Ishikawa (cell line): ENCODE data around the gene RASL11B.

ENCODE experiments used
- CEBPB ChIP-seq: IDR thresholded peaks from 2 replicates; pipeline ENCODE4 v1.6.1; 2012
- CREB1 ChIP-seq: IDR thresholded peaks from 2 replicates; pipeline ENCODE4 v1.6.1; 2012; ENCODE audit warnings: low read depth
- EGR1 ChIP-seq: IDR thresholded peaks from 2 replicates; pipeline ENCODE4 v1.6.1; 2012
- EP300 ChIP-seq: IDR thresholded peaks from 2 replicates; pipeline ENCODE4 v1.6.1; 2012; ENCODE audit warnings: borderline replicate concordance
- FOXM1 ChIP-seq: IDR thresholded peaks from 2 replicates; pipeline ENCODE4 v1.6.1; 2012; ENCODE audit warnings: low read depth, borderline replicate concordance
- NFIC ChIP-seq: IDR thresholded peaks from 2 replicates; pipeline ENCODE4 v1.6.1; 2012
- RAD21 ChIP-seq: IDR thresholded peaks from 2 replicates; pipeline ENCODE4 v1.6.1; 2012; ENCODE audit warnings: low read depth
- TAF1 ChIP-seq: IDR thresholded peaks from 2 replicates; pipeline ENCODE4 v1.6.1; 2012; ENCODE audit warnings: low read depth, mild to moderate bottlenecking
- TCF12 ChIP-seq: IDR thresholded peaks from 2 replicates; pipeline ENCODE4 v1.6.1; 2012; ENCODE audit warnings: low read depth
- TEAD4 ChIP-seq: IDR thresholded peaks from 2 replicates; pipeline ENCODE4 v1.6.1; 2012
- YY1 ChIP-seq: IDR thresholded peaks from 2 replicates; pipeline ENCODE4 v1.6.1; 2012; ENCODE audit warnings: low read depth
- ZBTB7A ChIP-seq: IDR thresholded peaks from 2 replicates; pipeline ENCODE4 v1.6.1; 2012; ENCODE audit warnings: low read depth
- TF ChIP-seq, protein P1 (sequence below): IDR thresholded peaks from 2 replicates; pipeline ENCODE4 v1.6.1; 2012; ENCODE audit warnings: low read depth, mild to moderate bottlenecking
- TF ChIP-seq, protein P2 (sequence below): IDR thresholded peaks from 2 replicates; pipeline ENCODE4 v1.6.1; 2012
- TF ChIP-seq, protein P3 (sequence below): IDR thresholded peaks from 2 replicates; pipeline ENCODE4 v1.6.1; 2012

Gene RASL11B

DNA sequence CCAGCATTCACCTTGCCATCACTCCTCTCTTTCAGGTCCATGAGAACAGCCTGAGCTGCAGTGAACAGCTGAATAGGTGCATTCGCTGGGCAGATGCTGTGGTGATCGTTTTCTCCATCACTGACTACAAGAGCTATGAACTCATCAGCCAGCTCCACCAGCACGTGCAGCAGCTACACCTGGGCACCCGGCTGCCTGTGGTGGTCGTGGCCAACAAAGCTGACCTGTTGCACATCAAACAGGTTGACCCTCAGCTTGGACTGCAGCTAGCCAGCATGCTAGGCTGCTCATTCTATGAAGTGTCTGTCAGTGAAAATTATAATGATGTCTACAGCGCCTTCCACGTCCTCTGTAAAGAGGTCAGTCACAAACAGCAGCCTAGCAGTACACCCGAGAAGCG is 3.2 kb downstream of the RASL11B start:
- TF ChIP-seq RAD21 (no peak), EGR1 (no peak), CEBPB (no peak), TCF12 (no peak), FOXM1 (no peak), CREB1 (no peak), YY1 (no peak), TAF1 (no peak), ZBTB7A (no peak), NFIC (no peak)
- TF ChIP-seq, protein P1, sequence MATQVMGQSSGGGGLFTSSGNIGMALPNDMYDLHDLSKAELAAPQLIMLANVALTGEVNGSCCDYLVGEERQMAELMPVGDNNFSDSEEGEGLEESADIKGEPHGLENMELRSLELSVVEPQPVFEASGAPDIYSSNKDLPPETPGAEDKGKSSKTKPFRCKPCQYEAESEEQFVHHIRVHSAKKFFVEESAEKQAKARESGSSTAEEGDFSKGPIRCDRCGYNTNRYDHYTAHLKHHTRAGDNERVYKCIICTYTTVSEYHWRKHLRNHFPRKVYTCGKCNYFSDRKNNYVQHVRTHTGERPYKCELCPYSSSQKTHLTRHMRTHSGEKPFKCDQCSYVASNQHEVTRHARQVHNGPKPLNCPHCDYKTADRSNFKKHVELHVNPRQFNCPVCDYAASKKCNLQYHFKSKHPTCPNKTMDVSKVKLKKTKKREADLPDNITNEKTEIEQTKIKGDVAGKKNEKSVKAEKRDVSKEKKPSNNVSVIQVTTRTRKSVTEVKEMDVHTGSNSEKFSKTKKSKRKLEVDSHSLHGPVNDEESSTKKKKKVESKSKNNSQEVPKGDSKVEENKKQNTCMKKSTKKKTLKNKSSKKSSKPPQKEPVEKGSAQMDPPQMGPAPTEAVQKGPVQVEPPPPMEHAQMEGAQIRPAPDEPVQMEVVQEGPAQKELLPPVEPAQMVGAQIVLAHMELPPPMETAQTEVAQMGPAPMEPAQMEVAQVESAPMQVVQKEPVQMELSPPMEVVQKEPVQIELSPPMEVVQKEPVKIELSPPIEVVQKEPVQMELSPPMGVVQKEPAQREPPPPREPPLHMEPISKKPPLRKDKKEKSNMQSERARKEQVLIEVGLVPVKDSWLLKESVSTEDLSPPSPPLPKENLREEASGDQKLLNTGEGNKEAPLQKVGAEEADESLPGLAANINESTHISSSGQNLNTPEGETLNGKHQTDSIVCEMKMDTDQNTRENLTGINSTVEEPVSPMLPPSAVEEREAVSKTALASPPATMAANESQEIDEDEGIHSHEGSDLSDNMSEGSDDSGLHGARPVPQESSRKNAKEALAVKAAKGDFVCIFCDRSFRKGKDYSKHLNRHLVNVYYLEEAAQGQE = no peak
- TF ChIP-seq, protein P2, sequence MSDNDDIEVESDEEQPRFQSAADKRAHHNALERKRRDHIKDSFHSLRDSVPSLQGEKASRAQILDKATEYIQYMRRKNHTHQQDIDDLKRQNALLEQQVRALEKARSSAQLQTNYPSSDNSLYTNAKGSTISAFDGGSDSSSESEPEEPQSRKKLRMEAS = no peak
- TF ChIP-seq, protein P3, sequence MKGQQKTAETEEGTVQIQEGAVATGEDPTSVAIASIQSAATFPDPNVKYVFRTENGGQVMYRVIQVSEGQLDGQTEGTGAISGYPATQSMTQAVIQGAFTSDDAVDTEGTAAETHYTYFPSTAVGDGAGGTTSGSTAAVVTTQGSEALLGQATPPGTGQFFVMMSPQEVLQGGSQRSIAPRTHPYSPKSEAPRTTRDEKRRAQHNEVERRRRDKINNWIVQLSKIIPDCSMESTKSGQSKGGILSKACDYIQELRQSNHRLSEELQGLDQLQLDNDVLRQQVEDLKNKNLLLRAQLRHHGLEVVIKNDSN = no peak

DNA sequence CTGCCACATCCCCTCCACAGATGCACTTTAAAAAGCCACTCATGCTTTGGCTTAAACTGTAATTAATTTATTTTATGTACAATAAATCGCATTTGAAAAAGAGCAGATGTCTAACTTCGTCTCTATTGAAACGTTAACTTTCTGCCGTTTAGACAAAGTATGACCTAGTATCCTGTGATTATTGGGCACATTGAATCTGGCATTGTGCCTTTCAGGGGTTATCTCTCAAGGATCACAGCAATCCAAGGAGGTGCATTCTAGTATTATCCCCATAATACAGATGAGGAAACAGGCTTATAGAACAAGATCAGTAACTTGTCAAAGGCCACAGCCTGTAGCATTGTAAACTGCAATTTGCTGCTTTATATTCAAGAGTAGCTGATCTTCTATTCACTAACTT is 4.6 kb downstream of the RASL11B start:
- TF ChIP-seq, protein P1 = no peak
- TF ChIP-seq TEAD4 (no peak), YY1 (no peak), TCF12 (no peak)

DNA sequence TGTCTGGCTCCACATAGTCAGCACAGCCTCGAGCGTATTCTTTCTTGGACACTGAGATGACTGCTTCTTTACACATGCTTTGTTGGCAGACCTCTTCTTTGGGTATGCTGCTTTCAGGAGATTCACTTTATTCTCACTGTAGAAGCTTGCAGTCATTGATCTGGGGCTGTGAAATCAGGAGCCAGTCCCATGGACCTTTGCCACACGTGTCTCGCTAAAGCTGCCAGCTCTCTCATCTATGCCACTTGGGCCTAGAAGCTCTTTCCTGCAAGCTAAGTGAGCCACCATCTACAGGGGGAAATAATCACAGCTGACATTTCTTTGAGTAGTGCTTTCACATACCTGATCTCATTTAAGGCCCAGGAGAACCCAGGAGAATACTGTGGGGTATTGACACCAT is 5.0 kb downstream of the RASL11B start:
- no peak for TF ChIP-seq TAF1
- TF ChIP-seq ZBTB7A = no peak
- no peak for TF ChIP-seq TEAD4
- TF ChIP-seq TCF12 = no peak
- no peak for TF ChIP-seq EP300

DNA sequence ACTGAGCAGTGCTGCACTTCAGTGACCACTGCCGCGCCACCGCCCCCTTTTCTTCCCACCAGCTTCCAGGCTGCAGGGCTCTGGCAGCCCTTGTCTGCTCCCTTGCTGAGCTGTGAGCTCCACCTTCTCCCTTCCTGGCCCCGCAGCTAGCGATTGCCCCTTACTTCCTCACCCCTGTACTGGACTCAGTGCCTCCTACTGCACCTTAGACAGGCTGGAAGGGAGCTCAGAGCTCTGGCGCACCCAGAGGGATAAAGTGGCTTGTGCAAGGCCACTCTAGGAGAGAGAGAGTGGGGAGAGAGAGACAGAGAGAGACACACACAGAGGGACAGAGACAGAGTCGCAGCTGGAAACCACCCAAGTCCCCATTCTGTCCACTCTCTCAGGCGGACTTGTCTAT is 6.0 kb downstream of the RASL11B start:
- TF ChIP-seq RAD21 = no peak
- no peak for TF ChIP-seq YY1
- no peak for TF ChIP-seq CREB1
- no peak for TF ChIP-seq TAF1
- no peak for TF ChIP-seq CEBPB
- no peak for TF ChIP-seq EGR1
- TF ChIP-seq, protein P1 = no peak
- no peak for TF ChIP-seq NFIC
- TF ChIP-seq TCF12 = no peak
- TF ChIP-seq, protein P3 = no peak
- TF ChIP-seq TEAD4 = no peak
- TF ChIP-seq, protein P2 = no peak
- no peak for TF ChIP-seq EP300
- no peak for TF ChIP-seq FOXM1
- TF ChIP-seq ZBTB7A = no peak

DNA sequence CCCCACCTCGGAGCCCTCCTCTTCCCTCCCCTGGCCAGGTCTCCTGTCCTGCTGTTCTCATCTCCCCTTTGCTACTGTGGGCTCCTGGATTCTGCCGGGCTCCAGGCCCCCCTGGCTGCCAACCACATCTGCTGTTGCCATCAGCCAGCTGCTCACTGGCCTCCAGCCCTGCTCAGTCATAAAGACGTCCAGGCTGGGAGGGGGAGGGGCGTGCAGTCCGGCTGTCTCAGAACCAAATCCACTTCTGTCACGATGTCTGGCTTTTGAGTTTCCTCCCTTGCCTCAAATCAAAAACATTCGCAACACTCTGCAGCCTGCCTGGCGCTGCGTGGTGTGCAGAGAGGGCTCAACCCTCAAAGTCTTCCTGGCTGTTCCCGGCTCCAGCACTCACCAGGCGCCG is 7.1 kb downstream of the RASL11B start:
- TF ChIP-seq TCF12 (no peak), EP300 (no peak), RAD21 (no peak), NFIC (no peak), EGR1 (no peak), YY1 (no peak), ZBTB7A (no peak)
- TF ChIP-seq, protein P3 = no peak
- TF ChIP-seq, protein P2 = no peak
